GM21723 (cell line): ENCODE data around the gene CPEB4.

Experiments used
- ATAC-seq: cut with Tn5 transposase; IDR thresholded peaks from one replicate; pipeline ENCODE4 v1.9.1; 2021; ENCODE audit warnings: mild to moderate bottlenecking, moderate library complexity; ENCODE audit not compliant: unreplicated experiment

The CPEB4 gene

GRCh38 chr5:173971681-173972345 lies 83.7 kb downstream of the CPEB4 start:
- ATAC-seq = no peak

- ATAC-seq = no peak
Observed at GRCh38 chr5:173972607-173972924, 84.4 kb downstream of the CPEB4 start.

GRCh38 chr5:173972925-173973615 lies 84.9 kb downstream of the CPEB4 start:
- peak; percentile 85 for ATAC-seq

GRCh38 chr5:173973616-173973969 lies 85.4 kb downstream of the CPEB4 start:
- ATAC-seq = peak; percentile 42

- no peak for ATAC-seq
Observed at GRCh38 chr5:173974688-173975239, 86.6 kb downstream of the CPEB4 start.

- ATAC-seq = no peak
Observed at GRCh38 chr5:173981185-173981761, 93.1 kb downstream of the CPEB4 start.

- no peak for ATAC-seq
Observed at GRCh38 chr5:173984218-173984617, 96.1 kb downstream of the CPEB4 start.

GRCh38 chr5:173988554-173989431 lies 100.6 kb downstream of the CPEB4 start, which contains the start of gene C5orf47:
Gene C5orf47 (plus strand): TSS chr5:173989170. CDS start chr5:173989264, 94 bp downstream.
- ATAC-seq = no peak

GRCh38 chr5:173989432-173990082 lies 101.4 kb downstream of the CPEB4 start:
- ATAC-seq = no peak

- no peak for ATAC-seq
Observed at GRCh38 chr5:173997331-173997730, 109.2 kb downstream of the CPEB4 start.

GRCh38 chr5:173998531-173998930 lies 110.4 kb downstream of the CPEB4 start:
- no peak for ATAC-seq

GRCh38 chr5:174000076-174000475 lies 111.9 kb downstream of the CPEB4 start:
- no peak for ATAC-seq

- no peak for ATAC-seq
Observed at GRCh38 chr5:174003795-174004194, 115.6 kb downstream of the CPEB4 start.

- ATAC-seq = no peak
Observed at GRCh38 chr5:174008922-174009321, 120.8 kb downstream of the CPEB4 start.

- no peak for ATAC-seq
Observed at GRCh38 chr5:174010365-174010764, 122.2 kb downstream of the CPEB4 start.

- no peak for ATAC-seq
Observed at GRCh38 chr5:174011441-174011840, 123.3 kb downstream of the CPEB4 start.
